ENCODE results near the gene PCDHGA1. TPM values are rescaled to one million over a fixed set of nuclear protein-coding genes. Genes with fewer than 3 reads are reported as not detected.

PCDHGA1 gene
- total and polyA plus RNA-seq, 2 of the 4 experiments (the other 2 are of a cell fraction): 0.90 to 0.92 TPM

DNA sequence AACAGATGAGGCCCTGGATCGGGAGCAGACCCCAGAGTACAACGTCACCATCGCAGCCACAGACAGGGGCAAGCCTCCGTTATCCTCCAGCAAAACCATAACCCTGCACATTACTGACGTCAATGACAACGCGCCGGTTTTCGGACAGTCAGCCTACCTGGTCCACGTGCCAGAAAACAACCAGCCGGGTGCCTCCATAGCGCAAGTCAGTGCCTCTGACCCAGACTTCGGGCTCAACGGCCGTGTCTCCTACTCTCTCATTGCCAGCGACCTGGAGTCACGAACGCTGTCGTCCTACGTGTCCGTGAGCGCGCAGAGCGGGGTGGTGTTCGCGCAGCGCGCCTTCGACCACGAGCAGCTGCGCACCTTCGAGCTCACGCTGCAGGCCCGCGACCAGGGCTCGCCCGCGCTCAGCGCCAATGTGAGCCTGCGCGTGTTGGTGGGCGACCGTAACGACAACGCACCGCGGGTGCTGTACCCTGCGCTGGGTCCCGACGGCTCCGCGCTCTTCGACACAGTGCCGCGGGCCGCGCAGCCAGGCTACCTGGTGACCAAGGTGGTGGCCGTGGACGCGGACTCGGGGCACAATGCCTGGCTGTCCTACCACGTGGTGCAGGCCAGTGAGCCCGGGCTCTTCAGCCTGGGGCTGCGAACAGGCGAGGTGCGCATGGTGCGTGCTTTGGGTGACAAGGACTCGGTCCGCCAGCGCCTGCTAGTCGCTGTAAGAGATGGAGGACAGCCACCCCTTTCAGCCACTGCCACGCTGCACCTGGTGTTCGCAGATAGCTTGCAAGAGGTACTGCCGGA lies 89.0 kb downstream of the PCDHGA1 start:
- no peak overlapping the region for H3K4me2 ChIP-seq (ENCODE audit: low read depth, low read length)
- no peak overlapping the region for H2AK5ac ChIP-seq (ENCODE audit: low read depth, low read length)
- no peak overlapping the region for H2BK120ac ChIP-seq (ENCODE audit: low read depth, low read length)
- no peaks in the 10 kb centered on the region for H3K9me1 ChIP-seq (ENCODE audit: insufficient read depth, low read length)
- peaks cover 23 to 25% of the 10 kb centered on the region in 2 experiments for H3K79me1 ChIP-seq (ENCODE audit: low read depth in 1 of 2, low read length in 2 of 2)
- H2AFZ ChIP-seq (replicated peaks; ENCODE audit: low read length, poor library complexity): peak overlapping the region; percentile 25
- H3K4me1 ChIP-seq (ENCODE audit: control insufficient read depth, insufficient read depth, low read length): no peaks in the 10 kb centered on the region
- POLR2A ChIA-PET (ENCODE audit: unreplicated experiment): no interaction called here
- no peak overlapping the region for H4K8ac ChIP-seq (ENCODE audit: low read depth in 2 of 2, low read length in 2 of 2)
- in situ Hi-C loops (cut with MboI; ENCODE audit: low sequenced_read_pairs): loop anchor here (5.0 kb wide), 1 partner anchor 143 kb away; no protein-coding TSS in a partner anchor
- H2AK9ac ChIP-seq (replicated peaks; ENCODE audit: low read depth, low read length, poor library complexity): no peak overlapping the region
- H3K23ac ChIP-seq (ENCODE audit: low read depth, low read length): no peak overlapping the region
- H4K20me1 ChIP-seq (ENCODE audit: insufficient read depth, low read length): no peaks in the 10 kb centered on the region
- H3K9me3 ChIP-seq (ENCODE audit: control insufficient read depth, insufficient read depth, low read length): peaks cover 53% of the 10 kb centered on the region
- 50% methylated on average over 58 of the region's 74 CpGs; no CpG with 5 or more reads in 1 of the 2 experiments for WGBS, 2 experiments (ENCODE audit: extremely low coverage in 2 of 2, insufficient read length in 1 of 2)
- H3K56ac ChIP-seq (ENCODE audit: extremely low read depth, insufficient read depth, low read length): no peak overlapping the region
- peaks cover 29% of the 10 kb centered on the region for H3K36me3 ChIP-seq (ENCODE audit: control insufficient read depth, insufficient read depth, low read length)
- dilution Hi-C loops (cut with HindIII; ENCODE audit: low sequenced_read_pairs, unreplicated experiment): no loop called here
- H3K14ac ChIP-seq (replicated peaks; ENCODE audit: low read depth, low read length): no peak overlapping the region
- no peak overlapping the region for H4K91ac ChIP-seq (ENCODE audit: insufficient read depth, low read depth, low read length)
- H3K4me3 ChIP-seq (ENCODE audit: insufficient read depth, low read depth, low read length): no peak overlapping the region
- no peak overlapping the region for H3K27ac ChIP-seq (ENCODE audit: insufficient read depth, low read length)
- DNase-seq (no peak), ATAC-seq (ENCODE audit: low read depth) (no peak)
- H3K18ac ChIP-seq (ENCODE audit: low read depth, low read length): no peak overlapping the region
- H2BK20ac ChIP-seq (ENCODE audit: low read depth, low read length): no peak overlapping the region
- no peak overlapping the region for H2BK5ac ChIP-seq (ENCODE audit: low read depth, low read length, poor library complexity, severe bottlenecking)
- no peak overlapping the region for H3K4ac ChIP-seq (ENCODE audit: low read depth, low read length)
- intact Hi-C loops (cut with micrococcal nuclease): loop anchor here (5.0 kb wide), 1 partner anchor 58 kb away; the partner anchor contains the start of gene PCDHGC3
- CTCF ChIA-PET: interaction anchor here (1.3 to 3.8 kb wide), 3 partner anchors 105 to 141 kb away, joined by 5 to 34 read pairs (median 19); no protein-coding TSS in a partner anchor
- no peaks in the 10 kb centered on the region for H3K27me3 ChIP-seq (ENCODE audit: control insufficient read depth, insufficient read depth, low read length)
- H2BK15ac ChIP-seq (ENCODE audit: low read depth, low read length): no peak overlapping the region
- no peak overlapping the region for H4K5ac ChIP-seq (ENCODE audit: low read depth, low read length)
- BruUV-seq (replicated peaks): no TSS peak
- no peak overlapping the region for H3K9ac ChIP-seq (ENCODE audit: low read depth, low read length)
- TF ChIP-seq CEBPB (IDR thresholded peaks at IDR 0.05; ENCODE audit: low read depth, low read length) (no peak), RAD21 (IDR thresholded peaks at IDR 0.05; ENCODE audit: low read length) (no peak), BHLHE40 (IDR thresholded peaks at IDR 0.05; ENCODE audit: low read depth, low read length) (no peak), RCOR1 (IDR thresholded peaks at IDR 0.05; ENCODE audit: insufficient replicate concordance, low read length) (no peak), MXI1 (IDR thresholded peaks at IDR 0.05; ENCODE audit: borderline replicate concordance, low read depth, low read length) (no peak), MAFK (IDR thresholded peaks at IDR 0.05; ENCODE audit: low read depth, low read length) (no peak), RFX5 (IDR thresholded peaks at IDR 0.05; ENCODE audit: low read depth, low read length) (no peak), CTCF (conservative IDR thresholded peaks at IDR 0.05; ENCODE audit: low read depth, low read length) (no peak), CHD1 (IDR thresholded peaks at IDR 0.05; ENCODE audit: low read depth, low read length) (no peak), FOS (IDR thresholded peaks at IDR 0.05; ENCODE audit: low read depth, low read length) (no peak), POLR2A (IDR thresholded peaks at IDR 0.05; ENCODE audit: low read depth, low read length) (no peak), NFE2L2 (IDR thresholded peaks at IDR 0.05; ENCODE audit: low read depth, low read length) (no peak), ELK1 (IDR thresholded peaks at IDR 0.05; ENCODE audit: borderline replicate concordance, low read depth, low read length) (no peak), MAZ (IDR thresholded peaks at IDR 0.05; ENCODE audit: borderline replicate concordance, low read depth, low read length) (no peak)
- TF ChIP-seq, protein P1, sequence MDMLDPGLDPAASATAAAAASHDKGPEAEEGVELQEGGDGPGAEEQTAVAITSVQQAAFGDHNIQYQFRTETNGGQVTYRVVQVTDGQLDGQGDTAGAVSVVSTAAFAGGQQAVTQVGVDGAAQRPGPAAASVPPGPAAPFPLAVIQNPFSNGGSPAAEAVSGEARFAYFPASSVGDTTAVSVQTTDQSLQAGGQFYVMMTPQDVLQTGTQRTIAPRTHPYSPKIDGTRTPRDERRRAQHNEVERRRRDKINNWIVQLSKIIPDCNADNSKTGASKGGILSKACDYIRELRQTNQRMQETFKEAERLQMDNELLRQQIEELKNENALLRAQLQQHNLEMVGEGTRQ (IDR thresholded peaks at IDR 0.05; ENCODE audit: low read depth, low read length): no peak
